Measurements from ENCODE around the gene EHBP1L1. TPM values are rescaled to one million over a fixed set of nuclear protein-coding genes. Genes with fewer than 3 reads are reported as not detected.

The EHBP1L1 gene
- total RNA-seq, 1 experiment from 2014 or later = 19.6 TPM

DNA sequence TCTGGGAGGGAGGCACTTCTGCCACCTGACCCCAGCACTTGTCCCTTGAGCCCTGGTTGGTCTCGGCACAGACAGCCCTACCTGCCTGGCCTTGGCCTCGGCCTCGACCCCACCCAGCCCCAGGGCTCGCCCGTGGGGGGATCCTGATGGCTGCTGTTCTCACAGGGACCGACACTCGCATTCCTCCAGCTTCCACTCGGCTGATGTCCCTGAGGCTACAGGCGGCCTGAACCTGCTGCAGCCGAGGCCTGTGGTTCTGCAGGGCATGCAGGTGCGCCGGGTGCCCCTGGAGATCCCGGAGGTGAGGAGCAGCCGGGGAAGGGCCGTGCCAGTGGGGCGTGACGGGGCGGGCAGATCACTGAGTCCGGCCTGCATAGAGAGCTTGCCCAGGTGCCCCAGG is 44.8 kb downstream of the EHBP1L1 start:
- POLR2A ChIA-PET = no interaction called here
- intact Hi-C loops (cut with micrococcal nuclease; ENCODE audit: unreplicated experiment) = no loop called here
- TF ChIP-seq, protein P1, sequence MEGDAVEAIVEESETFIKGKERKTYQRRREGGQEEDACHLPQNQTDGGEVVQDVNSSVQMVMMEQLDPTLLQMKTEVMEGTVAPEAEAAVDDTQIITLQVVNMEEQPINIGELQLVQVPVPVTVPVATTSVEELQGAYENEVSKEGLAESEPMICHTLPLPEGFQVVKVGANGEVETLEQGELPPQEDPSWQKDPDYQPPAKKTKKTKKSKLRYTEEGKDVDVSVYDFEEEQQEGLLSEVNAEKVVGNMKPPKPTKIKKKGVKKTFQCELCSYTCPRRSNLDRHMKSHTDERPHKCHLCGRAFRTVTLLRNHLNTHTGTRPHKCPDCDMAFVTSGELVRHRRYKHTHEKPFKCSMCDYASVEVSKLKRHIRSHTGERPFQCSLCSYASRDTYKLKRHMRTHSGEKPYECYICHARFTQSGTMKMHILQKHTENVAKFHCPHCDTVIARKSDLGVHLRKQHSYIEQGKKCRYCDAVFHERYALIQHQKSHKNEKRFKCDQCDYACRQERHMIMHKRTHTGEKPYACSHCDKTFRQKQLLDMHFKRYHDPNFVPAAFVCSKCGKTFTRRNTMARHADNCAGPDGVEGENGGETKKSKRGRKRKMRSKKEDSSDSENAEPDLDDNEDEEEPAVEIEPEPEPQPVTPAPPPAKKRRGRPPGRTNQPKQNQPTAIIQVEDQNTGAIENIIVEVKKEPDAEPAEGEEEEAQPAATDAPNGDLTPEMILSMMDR (IDR thresholded peaks at IDR 0.05; ENCODE audit: insufficient read depth in 1 of 2, low read depth in 1 of 2, low read length in 1 of 2, severe bottlenecking in 1 of 2, unreplicated experiment in 1 of 2) = no peak

GRCh38 chr11:65621460-65621859 is 45.6 kb downstream of the EHBP1L1 start:
- Histone ChIP-seq H3K4me1 (0 out of 2 replicates have a peak, but pooled peaks cover 6% of the 10 kb centered on the region), H3K36me3 (ENCODE audit: control insufficient read depth, insufficient read depth, low read length) (peaks cover 4% of the 10 kb centered on the region), H3K4me3 (ENCODE audit: low read depth, low read length) (no peak overlapping the region), H3K9me3 (no peaks in the 10 kb centered on the region), H3K27me3 (replicated peaks; ENCODE audit: control insufficient read depth, insufficient read depth, low read length) (no peaks in the 10 kb centered on the region)
- H3K4me3 Mint-ChIP-seq (ENCODE audit: unreplicated experiment) = no peak overlapping the region
- intact Hi-C loops (cut with micrococcal nuclease; ENCODE audit: unreplicated experiment) = no loop called here
- H3K27ac Mint-ChIP-seq (ENCODE audit: unreplicated experiment) = no peak overlapping the region
- ChIA-PET POLR2A (no interaction called here), CTCF (no interaction called here)
- H3K9me3 Mint-ChIP-seq (ENCODE audit: unreplicated experiment) = no peaks in the 10 kb centered on the region
- no TSS peak for BruUV-seq (replicated peaks)
- DNase-seq = no peak
- no peaks in the 10 kb centered on the region for H3K27me3 Mint-ChIP-seq (ENCODE audit: insufficient read depth, unreplicated experiment)
- H3K36me3 Mint-ChIP-seq (ENCODE audit: insufficient read depth, unreplicated experiment) = peaks cover 72% of the 10 kb centered on the region
- peaks cover 5% of the 10 kb centered on the region for H3K4me1 Mint-ChIP-seq (ENCODE audit: low read depth, unreplicated experiment)
- TF ChIP-seq, protein P1 (IDR thresholded peaks at IDR 0.05; ENCODE audit: insufficient read depth in 1 of 2, low read depth in 1 of 2, low read length in 1 of 2, severe bottlenecking in 1 of 2, unreplicated experiment in 1 of 2) = no peak

More for the DNA sequence above, 44.8 kb downstream of the EHBP1L1 start:
- Mint-ChIP-seq H3K4me3 (ENCODE audit: unreplicated experiment) (no peak overlapping the region), H3K36me3 (ENCODE audit: insufficient read depth, unreplicated experiment) (peaks cover 71% of the 10 kb centered on the region), H3K27me3 (ENCODE audit: insufficient read depth, unreplicated experiment) (no peaks in the 10 kb centered on the region), H3K27ac (ENCODE audit: unreplicated experiment) (no peak overlapping the region), H3K9me3 (ENCODE audit: unreplicated experiment) (no peaks in the 10 kb centered on the region), H3K4me1 (ENCODE audit: low read depth, unreplicated experiment) (peaks cover 8% of the 10 kb centered on the region)
- CTCF ChIA-PET = no interaction called here
- Histone ChIP-seq H3K4me3 (ENCODE audit: low read depth, low read length) (no peak overlapping the region), H3K4me1 (0 out of 2 replicates have a peak, but pooled peaks cover 6% of the 10 kb centered on the region), H3K27me3 (replicated peaks; ENCODE audit: control insufficient read depth, insufficient read depth, low read length) (no peaks in the 10 kb centered on the region), H3K36me3 (ENCODE audit: control insufficient read depth, insufficient read depth, low read length) (peaks cover 4% of the 10 kb centered on the region), H3K9me3 (no peaks in the 10 kb centered on the region)
- DNase-seq = no peak
- BruUV-seq (replicated peaks) = no TSS peak

DNA sequence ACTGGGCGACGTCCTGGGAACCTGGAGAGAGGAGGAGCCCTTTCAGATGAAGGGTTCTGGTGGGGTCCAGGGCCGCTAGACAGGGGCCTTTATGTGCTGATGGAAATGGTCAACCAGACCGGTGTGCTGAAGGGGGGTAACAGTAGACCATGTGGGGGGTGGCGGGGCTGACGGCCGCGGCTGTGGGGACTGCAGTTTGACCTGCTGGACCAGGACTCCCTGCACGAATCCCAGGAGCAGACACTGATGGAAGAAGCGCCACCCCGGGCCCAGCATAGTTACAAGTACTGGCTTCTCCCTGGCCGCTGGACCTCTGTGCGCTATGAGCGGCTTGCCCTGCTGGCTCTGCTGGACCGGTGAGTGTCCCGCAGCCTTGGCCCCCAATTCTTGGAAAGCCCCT is 46.2 kb downstream of the EHBP1L1 start:
- no TSS peak for BruUV-seq (replicated peaks)

More for the DNA sequence above, 46.2 kb downstream of the EHBP1L1 start:
- Mint-ChIP-seq H3K27ac (ENCODE audit: unreplicated experiment) (no peak overlapping the region), H3K36me3 (ENCODE audit: insufficient read depth, unreplicated experiment) (peaks cover 67% of the 10 kb centered on the region), H3K9me3 (ENCODE audit: unreplicated experiment) (no peaks in the 10 kb centered on the region), H3K27me3 (ENCODE audit: insufficient read depth, unreplicated experiment) (no peaks in the 10 kb centered on the region), H3K4me3 (ENCODE audit: unreplicated experiment) (no peak overlapping the region), H3K4me1 (ENCODE audit: low read depth, unreplicated experiment) (no peaks in the 10 kb centered on the region)
- no peak for DNase-seq
- TF ChIP-seq, protein P1 (IDR thresholded peaks at IDR 0.05; ENCODE audit: insufficient read depth in 1 of 2, low read depth in 1 of 2, low read length in 1 of 2, severe bottlenecking in 1 of 2, unreplicated experiment in 1 of 2) = no peak
- Histone ChIP-seq H3K4me1 (0 out of 2 replicates have a peak, but pooled peaks cover 3% of the 10 kb centered on the region), H3K36me3 (ENCODE audit: control insufficient read depth, insufficient read depth, low read length) (peaks cover 6% of the 10 kb centered on the region), H3K27me3 (replicated peaks; ENCODE audit: control insufficient read depth, insufficient read depth, low read length) (no peaks in the 10 kb centered on the region), H3K9me3 (no peaks in the 10 kb centered on the region), H3K4me3 (ENCODE audit: low read depth, low read length) (no peak overlapping the region)
- ChIA-PET CTCF (no interaction called here), POLR2A (no interaction called here)
- intact Hi-C loops (cut with micrococcal nuclease; ENCODE audit: unreplicated experiment) = no loop called here
